Uterus (tissue), 4 donors: ENCODE results near the gene TSGA10IP. TPM values are rescaled to one million over a fixed set of nuclear protein-coding genes. Genes with fewer than 3 reads are reported as not detected.

Experiments used
- DNase-seq, 2 donors: peaks; one replicate each; pipeline ENCODE4 v3.0.0-alpha.2; 2019 to 2020
- H3K27ac ChIP-seq, 2 donors: fragments of 200-600 bp; sonication (generic); 1 replicate in 1 of 2; 2 replicates in 1 of 2; pipeline ENCODE4 v1.5.1; 2016 to 2018
- H3K27me3 ChIP-seq, 2 donors: fragments of 200-600 bp; sonication (generic); one replicate each; pipeline ENCODE4 v1.5.1; 2018 to 2019; ENCODE audit warnings: control low read depth in 1 of 2
- H3K36me3 ChIP-seq, 2 donors: fragments of 200-600 bp; sonication (generic); one replicate each; pipeline ENCODE4 v1.5.1; 2019; ENCODE audit warnings: control low read depth in 1 of 2
- H3K4me1 ChIP-seq, 2 donors: fragments of 200-600 bp; sonication (generic); one replicate each; pipeline ENCODE4 v1.5.1; 2018 to 2019; ENCODE audit warnings: control low read depth in 1 of 2
- H3K4me3 ChIP-seq, 2 donors: fragments of 200-600 bp; sonication (generic); 1 replicate in 1 of 2; 2 replicates in 1 of 2; pipeline ENCODE4 v1.5.1; 2018 to 2019; ENCODE audit warnings: mild to moderate bottlenecking in 1 of 2
- H3K9me3 ChIP-seq, 2 donors: fragments of 200-600 bp; sonication (generic); one replicate each; pipeline ENCODE4 v1.5.1; 2019; ENCODE audit warnings: control low read depth in 1 of 2
- CTCF ChIP-seq, 4 experiments: fragments of 200-600 bp in 2 of 4; fragments of 450-650 bp in 2 of 4; sonication (generic) in 2 of 4; IDR thresholded peaks; one replicate each; pipeline ENCODE4 v1.5.1; 2016 to 2019; ENCODE audit warnings: antibody characterized with exemption in 4 of 4, mild to moderate bottlenecking in 2 of 4, moderate library complexity in 1 of 4
- POLR2A ChIP-seq, 2 donors: fragments of 450-650 bp; IDR thresholded peaks; one replicate each; pipeline ENCODE4 v1.6.1; 2016; ENCODE audit warnings: antibody characterized with exemption in 2 of 2, mild to moderate bottlenecking in 1 of 2, moderate library complexity in 1 of 2
- intact Hi-C: fragments of 100-400 bp; cut with DNase I; formaldehyde crosslinking; loops from one replicate; pipeline ENCODE4 v1.15.1; 2023; ENCODE audit warnings: low total_unique reads
- total RNA-seq, 4 donors: library from RNA; depleted of rRNA in 3 of 4; stranded (reverse); fragments of >200 nt in 3 of 4; gene quantifications; one replicate each; pipeline versions ENCODE4 v1.1.0 to v1.2.4, GENCODE V29; 2014 to 2023
- donor health status: DM: yes; HTN: yes; CAD: no.

Gene TSGA10IP
- total RNA-seq, 4 donors from 2014 or later, result not detected

DNA sequence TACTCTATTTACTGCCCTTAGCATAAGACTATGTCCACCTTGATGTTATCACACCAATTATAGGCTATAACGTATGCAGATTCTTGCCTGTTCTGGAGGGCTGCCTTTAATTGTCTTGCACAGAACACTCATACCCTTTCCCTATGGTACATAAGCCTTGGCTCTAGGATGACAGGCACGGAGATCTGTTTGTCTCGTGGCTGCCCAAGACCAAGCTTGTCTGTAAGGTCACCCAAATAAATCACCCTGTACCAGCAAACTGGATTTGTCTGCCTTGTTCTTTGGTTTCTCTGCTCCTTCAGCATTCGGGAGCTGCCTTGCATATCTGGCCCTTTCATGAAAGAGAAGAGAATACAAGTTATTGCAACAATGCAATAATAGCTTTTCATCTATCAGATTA lies 7.5 kb upstream of the TSGA10IP start:
- no peaks in the 10 kb centered on the region for H3K9me3 ChIP-seq
- no peak overlapping the region for H3K27ac ChIP-seq
- no peaks in the 10 kb centered on the region for H3K27me3 ChIP-seq
- H3K4me1 ChIP-seq, result no peaks in the 10 kb centered on the region
- no peaks in the 10 kb centered on the region for H3K36me3 ChIP-seq
- TF ChIP-seq CTCF (IDR thresholded peaks at IDR 0.05), result no peak
- no peak for TF ChIP-seq POLR2A (IDR thresholded peaks at IDR 0.05)
- no peak overlapping the region for H3K4me3 ChIP-seq
- DNase-seq, result no peak
- intact Hi-C loops, result no loop called here

- Histone ChIP-seq H3K27ac (no peak overlapping the region), H3K9me3 (no peaks in the 10 kb centered on the region), H3K4me3 (no peak overlapping the region), H3K4me1 (no peaks in the 10 kb centered on the region), H3K36me3 (no peaks in the 10 kb centered on the region), H3K27me3 (no peaks in the 10 kb centered on the region)
- intact Hi-C loops, result no loop called here
- no peak for DNase-seq
- TF ChIP-seq POLR2A (IDR thresholded peaks at IDR 0.05) (no peak), CTCF (IDR thresholded peaks at IDR 0.05) (no peak)
Measured at GRCh38 chr11:65941720-65942310, 3.5 kb upstream of the TSGA10IP start.

DNA sequence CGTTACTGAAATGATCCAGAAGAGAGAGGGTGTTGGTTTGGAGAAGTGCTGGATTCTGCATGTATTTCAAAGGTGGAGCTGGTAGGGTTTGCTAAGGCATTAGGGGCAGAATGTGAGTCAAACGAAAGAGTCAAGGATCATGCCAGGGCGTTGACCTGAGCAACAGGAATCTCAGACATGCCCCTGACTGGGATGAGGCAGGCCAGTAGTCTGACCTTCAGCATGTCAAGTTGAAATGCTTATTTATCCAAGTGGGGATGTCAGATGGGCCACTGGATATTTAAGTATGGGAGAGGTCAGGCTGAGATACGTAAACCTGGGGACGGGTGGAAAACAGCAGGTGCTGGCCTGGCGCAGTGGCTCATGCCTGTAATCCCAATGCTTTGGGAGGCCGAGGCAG lies 2.7 kb upstream of the TSGA10IP start:
- no peaks in the 10 kb centered on the region for H3K9me3 ChIP-seq
- H3K36me3 ChIP-seq, result no peaks in the 10 kb centered on the region
- no peak overlapping the region for H3K4me3 ChIP-seq
- intact Hi-C loops, result no loop called here
- H3K4me1 ChIP-seq, result no peaks in the 10 kb centered on the region
- TF ChIP-seq POLR2A (IDR thresholded peaks at IDR 0.05), result no peak
- TF ChIP-seq CTCF (IDR thresholded peaks at IDR 0.05), result no peak
- no peak for DNase-seq
- no peaks in the 10 kb centered on the region for H3K27me3 ChIP-seq
- H3K27ac ChIP-seq, result no peak overlapping the region

- Histone ChIP-seq H3K4me1 (no peaks in the 10 kb centered on the region), H3K4me3 (no peak overlapping the region)
- no peak for DNase-seq
Measured at GRCh38 chr11:65944191-65944590, 1.1 kb upstream of the TSGA10IP start.

GRCh38 chr11:65944767-65945166 lies 513 bp upstream of the TSGA10IP start:
- H3K9me3 ChIP-seq, result no peaks in the 10 kb centered on the region
- no peaks in the 10 kb centered on the region for H3K27me3 ChIP-seq
- TF ChIP-seq CTCF (IDR thresholded peaks at IDR 0.05) (no peak), POLR2A (IDR thresholded peaks at IDR 0.05) (no peak)
- H3K4me3 ChIP-seq, result no peak overlapping the region
- H3K27ac ChIP-seq, result no peak overlapping the region
- no peaks in the 10 kb centered on the region for H3K36me3 ChIP-seq
- DNase-seq, result no peak
- no peaks in the 10 kb centered on the region for H3K4me1 ChIP-seq
- intact Hi-C loops, result no loop called here

More at GRCh38 chr11:65944191-65944590, 1.1 kb upstream of the TSGA10IP start:
- Histone ChIP-seq H3K27ac (no peak overlapping the region), H3K36me3 (no peaks in the 10 kb centered on the region), H3K27me3 (no peaks in the 10 kb centered on the region), H3K9me3 (no peaks in the 10 kb centered on the region)
- TF ChIP-seq POLR2A (IDR thresholded peaks at IDR 0.05) (no peak), CTCF (IDR thresholded peaks at IDR 0.05) (no peak)
- intact Hi-C loops, result no loop called here
